ENCODE results near the gene SEC23IP. TPM values are rescaled to one million over a fixed set of nuclear protein-coding genes. Genes with fewer than 3 reads are reported as not detected.

Gene SEC23IP
- total and polyA plus RNA-seq, 2 donors (not counting 1 experiment from before 2014, with no cell fraction given): 10.5 to 69.7 TPM

GRCh38 chr10:119962837-119963236 lies 70.3 kb downstream of the SEC23IP start:
- Histone ChIP-seq H3K79me2 (ENCODE audit: control insufficient read depth, insufficient read depth, low read length) (no peaks in the 10 kb centered on the region), H2AFZ (ENCODE audit: insufficient read depth, low read depth, low read length, poor library complexity, severe bottlenecking) (no peak overlapping the region), H3K9me3 (ENCODE audit: control extremely low read depth in 1 of 3, control insufficient read depth in 2 of 3, insufficient read depth in 1 of 3, low read length in 2 of 3) (peaks cover 0 to 8% (median 8%) of the 10 kb centered on the region in 3 donors), H3K36me3 (replicated peaks in 1 of 2; ENCODE audit: control extremely low read depth in 1 of 2, control insufficient read depth in 1 of 2, extremely low read depth in 1 of 2, insufficient read depth in 2 of 2, low read length in 1 of 2) (no peaks in the 10 kb centered on the region), H3K27ac (ENCODE audit: low read length in 2 of 2) (no peak overlapping the region), H3K4me1 (ENCODE audit: control insufficient read depth in 2 of 2, insufficient read depth in 2 of 2, low read length in 2 of 2) (no peaks in the 10 kb centered on the region), H4K20me1 (ENCODE audit: control insufficient read depth, insufficient read depth, low read length, poor library complexity, severe bottlenecking) (no peaks in the 10 kb centered on the region), H3K27me3 (replicated peaks in 1 of 4; ENCODE audit: control extremely low read depth in 1 of 4, control insufficient read depth in 3 of 4, insufficient read depth in 4 of 4, low read length in 3 of 4) (peaks cover 0 to 3% (median 0%) of the 10 kb centered on the region in 4 experiments), H3K9ac (ENCODE audit: low read length) (no peak overlapping the region), H3K4me3 (ENCODE audit: control extremely low read depth in 1 of 5, extremely low read depth in 1 of 5, insufficient read depth in 1 of 5, low read depth in 2 of 5, low read length in 4 of 5) (no peak overlapping the region), H3K4me2 (replicated peaks; ENCODE audit: low read depth, low read length, poor library complexity, severe bottlenecking) (no peak overlapping the region)
- TF ChIP-seq EZH2 (IDR thresholded peaks at IDR 0.05; ENCODE audit: borderline replicate concordance, insufficient read depth, low read depth, low read length, poor library complexity, severe bottlenecking) (no peak), CTCF (IDR thresholded peaks at IDR 0.05) (no peak)
- Mint-ChIP-seq H3K9me3 (ENCODE audit: insufficient read depth) (peaks cover 12% of the 10 kb centered on the region), H3K27ac (no peak overlapping the region), H3K4me3 (no peak overlapping the region), H3K4me1 (no peaks in the 10 kb centered on the region), H3K27me3 (peaks cover 4% of the 10 kb centered on the region)
- DNase-seq: no peak
- ATAC-seq (ENCODE audit: low read depth): no peak
- intact Hi-C loops (cut with micrococcal nuclease): no loop called here
- ChIA-PET CTCF (no interaction called here), POLR2A (no interaction called here)

GRCh38 chr10:119967066-119967465 lies 74.5 kb downstream of the SEC23IP start:
- Mint-ChIP-seq H3K27ac (no peak overlapping the region), H3K4me1 (no peaks in the 10 kb centered on the region), H3K9me3 (ENCODE audit: insufficient read depth) (peaks cover 14% of the 10 kb centered on the region), H3K27me3 (peaks cover 18% of the 10 kb centered on the region), H3K4me3 (no peak overlapping the region)
- Histone ChIP-seq H3K9me3 (ENCODE audit: control extremely low read depth in 1 of 3, control insufficient read depth in 2 of 3, insufficient read depth in 1 of 3, low read length in 2 of 3) (peaks cover 0 to 8% (median 8%) of the 10 kb centered on the region in 3 donors), H3K27ac (ENCODE audit: low read length in 2 of 2) (no peak overlapping the region), H3K79me2 (ENCODE audit: control insufficient read depth, insufficient read depth, low read length) (no peaks in the 10 kb centered on the region), H3K4me3 (ENCODE audit: control extremely low read depth in 1 of 5, extremely low read depth in 1 of 5, insufficient read depth in 1 of 5, low read depth in 2 of 5, low read length in 4 of 5) (no peak overlapping the region), H3K4me1 (ENCODE audit: control insufficient read depth in 2 of 2, insufficient read depth in 2 of 2, low read length in 2 of 2) (no peaks in the 10 kb centered on the region), H3K4me2 (replicated peaks; ENCODE audit: low read depth, low read length, poor library complexity, severe bottlenecking) (no peak overlapping the region), H3K9ac (ENCODE audit: low read length) (no peak overlapping the region), H3K36me3 (replicated peaks in 1 of 2; ENCODE audit: control extremely low read depth in 1 of 2, control insufficient read depth in 1 of 2, extremely low read depth in 1 of 2, insufficient read depth in 2 of 2, low read length in 1 of 2) (no peaks in the 10 kb centered on the region), H2AFZ (ENCODE audit: insufficient read depth, low read depth, low read length, poor library complexity, severe bottlenecking) (no peak overlapping the region), H4K20me1 (ENCODE audit: control insufficient read depth, insufficient read depth, low read length, poor library complexity, severe bottlenecking) (no peaks in the 10 kb centered on the region), H3K27me3 (replicated peaks in 1 of 4; ENCODE audit: control extremely low read depth in 1 of 4, control insufficient read depth in 3 of 4, insufficient read depth in 4 of 4, low read length in 3 of 4) (peaks cover 0 to 3% (median 0%) of the 10 kb centered on the region in 4 experiments)
- CTCF ChIA-PET: no interaction called here
- 100% methylated on average over 1 of the region's 1 CpG for WGBS (ENCODE audit: insufficient coverage)
- DNase-seq (no peak), ATAC-seq (ENCODE audit: low read depth) (no peak)
- POLR2A ChIA-PET: no interaction called here
- intact Hi-C loops (cut with micrococcal nuclease): no loop called here
- no peak for TF ChIP-seq CTCF (IDR thresholded peaks at IDR 0.05)
- no peak for TF ChIP-seq EZH2 (IDR thresholded peaks at IDR 0.05; ENCODE audit: borderline replicate concordance, insufficient read depth, low read depth, low read length, poor library complexity, severe bottlenecking)

All from B cell (primary cell).